HG02840 (cell line): ENCODE data around the gene TMED4.

ENCODE experiments used
- ATAC-seq: cut with Tn5 transposase; IDR thresholded peaks from one replicate; pipeline ENCODE4 v1.9.1; 2021; ENCODE audit warnings: mild to moderate bottlenecking, moderate library complexity, moderate number of reproducible peaks; ENCODE audit not compliant: unreplicated experiment, low FRiP score

TMED4 gene

DNA sequence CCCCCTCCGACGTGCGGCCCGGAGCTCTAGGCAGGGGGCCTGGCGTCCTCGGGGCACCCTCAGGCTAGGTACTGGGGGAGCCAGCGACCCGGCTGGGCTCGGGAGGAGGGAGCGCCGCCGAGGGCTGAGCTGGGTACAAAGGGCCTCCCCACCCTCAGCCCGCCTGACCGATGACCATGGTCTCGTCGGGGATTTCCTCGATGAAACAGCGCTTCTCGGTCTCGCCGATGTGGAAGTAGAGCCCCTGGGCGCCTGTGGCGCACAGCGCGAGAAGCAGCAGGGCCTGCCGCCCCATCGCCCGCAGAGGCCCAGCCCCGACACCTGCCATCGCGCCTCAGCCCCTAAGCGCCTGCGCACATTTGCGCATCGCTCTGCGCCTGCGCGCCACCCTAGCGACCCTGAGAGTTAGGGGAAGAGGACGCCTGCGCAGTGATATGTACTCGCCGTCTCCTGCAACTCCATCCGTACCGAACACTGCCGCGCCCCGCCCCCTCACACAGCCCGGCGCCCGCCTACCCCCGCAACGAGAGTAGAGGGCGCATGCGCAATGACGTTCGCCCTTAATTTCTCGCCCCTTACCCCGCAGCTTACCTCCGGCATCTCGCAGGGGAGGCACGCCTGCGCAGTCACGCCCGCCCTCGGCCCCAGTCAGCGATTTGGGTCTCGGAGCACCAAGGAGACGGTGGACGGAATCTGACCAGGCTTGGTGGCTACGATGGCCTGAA lies at the start of gene TMED4:
Gene TMED4, minus strand, starts transcription at position 353 of the 725 bp plus-strand sequence. Its CDS starts 25 bp downstream, at position 328.
- ATAC-seq: peak; percentile 87

DNA sequence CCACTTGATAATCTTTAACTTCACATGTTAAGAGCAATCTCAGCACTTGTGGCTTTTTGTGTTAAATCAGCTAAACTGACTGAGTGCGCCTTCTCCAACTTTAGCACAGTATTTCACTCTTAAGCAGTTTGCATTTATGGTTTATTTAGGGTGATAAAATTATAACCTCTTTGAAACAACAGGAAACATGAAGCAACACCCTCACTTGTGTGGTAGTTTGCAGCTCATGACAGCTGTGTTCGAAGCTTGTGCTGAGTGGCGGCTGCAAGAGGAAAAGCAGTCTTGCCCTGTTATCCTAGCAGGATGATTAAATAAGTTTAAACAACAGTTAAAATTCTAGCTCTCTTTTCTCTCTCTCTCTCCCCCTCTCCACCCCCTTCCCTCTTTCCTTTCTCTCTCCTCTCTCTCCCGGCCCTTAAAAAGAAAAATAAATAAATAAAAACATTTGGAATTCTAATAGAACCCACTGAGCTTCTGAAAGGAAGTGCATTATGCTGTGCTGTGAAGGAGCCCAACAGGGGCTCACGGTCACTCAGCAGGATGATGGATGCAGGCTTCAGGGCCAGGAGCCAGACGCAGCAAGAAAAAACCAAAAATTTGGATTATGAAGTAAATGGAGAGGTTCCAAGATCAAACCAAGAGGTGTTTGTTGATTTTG lies 49.6 kb upstream of the TMED4 start:
- no peak for ATAC-seq

DNA sequence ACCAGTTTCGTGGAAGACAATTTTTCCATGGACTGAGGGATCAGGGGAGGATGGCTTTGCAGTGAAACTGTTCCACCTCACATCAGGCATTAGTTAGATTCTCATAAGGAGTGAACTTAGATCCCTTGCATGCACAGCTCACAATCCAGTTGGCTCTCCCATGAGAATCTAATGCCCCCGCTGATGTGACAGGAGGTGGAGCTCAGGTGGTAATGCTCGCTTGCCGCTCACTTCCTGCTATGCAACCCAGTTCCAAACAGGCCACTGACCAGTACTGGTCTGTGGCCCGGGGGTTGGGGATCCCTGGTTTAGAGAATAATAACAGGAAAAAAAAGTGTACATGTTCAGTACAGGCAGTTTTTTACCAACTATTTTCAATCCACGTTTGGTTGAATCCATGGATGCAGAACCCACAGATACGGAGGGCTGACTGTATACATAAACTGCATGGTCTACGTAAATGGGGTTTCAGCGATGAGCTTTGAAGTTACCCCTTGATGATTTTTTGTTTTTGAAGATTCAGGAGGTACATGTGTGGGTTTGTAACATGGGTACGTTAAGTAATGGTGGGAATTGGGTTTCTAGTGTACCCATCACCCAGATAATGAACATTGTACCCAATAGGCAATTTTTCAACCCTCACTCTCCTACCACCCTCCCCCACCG lies 48.9 kb upstream of the TMED4 start:
- ATAC-seq: no peak

DNA sequence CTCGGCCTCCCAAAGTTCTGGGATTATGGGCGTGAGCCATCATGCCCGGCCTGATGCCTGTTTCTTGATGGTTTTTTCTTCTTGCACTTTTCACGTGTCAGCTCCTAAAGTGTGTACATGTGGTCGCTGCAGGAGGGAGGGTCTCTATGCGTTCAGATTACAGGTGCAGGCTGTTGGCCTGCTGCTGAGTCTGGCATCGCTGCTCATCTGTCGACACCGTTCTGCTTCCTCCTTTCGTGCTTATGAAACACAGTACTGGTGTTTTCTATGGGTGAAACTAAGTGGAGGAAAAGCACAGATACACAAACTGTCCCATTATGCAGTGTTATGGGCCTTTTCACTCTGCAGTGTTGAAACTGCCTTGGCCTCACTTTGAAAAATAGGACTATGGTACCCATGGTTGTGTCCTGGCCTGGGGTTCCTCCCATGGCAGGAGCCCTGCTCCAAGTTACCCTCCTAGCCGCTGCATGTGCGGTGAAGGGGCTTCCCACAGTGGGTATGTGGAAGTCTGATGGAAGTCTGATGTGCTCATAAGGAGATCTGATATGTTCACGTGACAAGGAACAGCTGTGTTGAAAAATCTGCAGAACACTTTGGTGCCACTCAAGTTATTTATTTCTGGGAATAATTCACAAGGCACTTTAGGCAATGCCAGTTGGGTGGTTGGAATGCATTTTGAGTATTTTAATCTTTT lies 47.9 kb upstream of the TMED4 start:
- ATAC-seq: no peak

DNA sequence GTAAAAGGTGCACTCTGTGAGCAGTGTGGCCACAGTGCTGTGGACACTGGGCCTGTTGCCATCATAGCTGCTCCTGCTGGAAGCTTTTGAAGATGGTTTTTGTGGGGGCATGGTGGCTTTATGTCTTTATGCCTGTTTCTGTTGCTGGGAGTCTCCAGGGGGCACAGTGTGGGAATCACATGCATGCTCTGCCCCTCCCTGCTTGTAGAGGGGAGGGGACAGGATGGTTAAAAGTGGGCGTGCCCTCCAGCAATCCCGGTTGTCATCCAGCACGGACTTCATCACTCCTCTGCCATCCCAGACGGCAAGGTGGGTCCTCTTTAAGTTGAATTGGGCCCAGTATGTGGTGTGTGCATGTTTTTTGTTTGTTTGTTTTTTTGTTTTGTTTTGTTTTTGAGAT lies 44.6 kb upstream of the TMED4 start:
- no peak for ATAC-seq

DNA sequence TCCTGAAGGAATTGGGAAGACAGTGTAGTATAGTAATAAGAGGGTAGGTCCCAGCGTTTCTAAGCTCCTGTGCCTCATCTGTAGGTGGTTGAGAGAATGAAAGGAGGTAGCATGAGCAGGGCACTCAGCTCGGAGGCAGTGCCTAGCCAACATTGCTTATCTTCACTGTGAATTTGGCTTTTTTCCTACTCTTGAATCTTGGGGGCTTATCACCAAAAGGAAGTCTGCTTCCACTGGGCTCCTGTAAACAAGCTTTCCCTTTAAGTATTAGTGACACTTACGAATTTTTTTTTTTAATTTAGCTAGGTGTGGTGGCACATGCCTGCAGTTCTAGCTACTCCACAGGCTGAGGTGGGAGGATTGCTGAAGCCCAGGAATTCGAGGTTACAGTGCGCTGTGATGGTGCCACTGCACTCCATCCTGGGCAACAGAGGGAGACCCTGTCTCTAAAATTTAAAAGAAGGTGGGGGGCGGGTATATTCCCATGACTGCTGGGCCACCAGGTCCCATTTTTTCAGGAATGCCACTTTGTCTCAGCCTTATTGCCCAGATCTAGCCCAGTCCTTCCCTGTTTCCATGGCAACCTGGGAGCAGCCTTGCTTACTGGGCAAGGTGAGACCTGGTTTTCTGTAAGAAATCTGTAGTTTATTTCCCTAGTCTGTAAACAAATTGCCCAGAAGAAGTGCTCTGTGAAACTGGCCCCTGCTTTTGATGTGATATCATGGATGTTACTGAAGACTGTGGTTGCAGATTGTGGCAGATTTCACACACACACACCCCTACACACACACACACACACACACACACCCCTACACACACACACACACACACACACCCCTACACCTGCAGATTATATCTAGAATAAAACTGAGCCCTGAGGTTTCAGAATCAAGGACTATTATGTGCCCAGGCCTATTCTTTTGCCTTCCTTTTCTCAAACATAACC lies 43.8 kb upstream of the TMED4 start:
- no peak for ATAC-seq

DNA sequence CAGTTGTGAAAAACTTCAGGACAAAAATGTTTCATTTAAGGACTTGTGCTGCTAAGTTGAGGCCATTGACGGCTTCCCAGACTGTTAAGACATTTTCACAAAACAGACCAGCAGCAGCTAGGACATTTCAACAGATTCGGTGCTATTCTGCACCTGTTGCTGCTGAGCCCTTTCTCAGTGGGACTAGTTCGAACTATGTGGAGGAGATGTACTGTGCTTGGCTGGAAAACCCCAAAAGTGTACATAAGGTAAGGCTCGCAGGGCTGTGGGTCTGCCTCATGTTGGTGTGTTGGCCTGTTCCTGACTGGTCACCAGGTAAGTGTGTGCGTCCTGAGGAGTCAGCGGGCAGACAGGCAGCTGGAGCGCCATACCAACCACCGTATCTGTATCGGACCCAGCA lies 42.3 kb upstream of the TMED4 start:
- no peak for ATAC-seq

DNA sequence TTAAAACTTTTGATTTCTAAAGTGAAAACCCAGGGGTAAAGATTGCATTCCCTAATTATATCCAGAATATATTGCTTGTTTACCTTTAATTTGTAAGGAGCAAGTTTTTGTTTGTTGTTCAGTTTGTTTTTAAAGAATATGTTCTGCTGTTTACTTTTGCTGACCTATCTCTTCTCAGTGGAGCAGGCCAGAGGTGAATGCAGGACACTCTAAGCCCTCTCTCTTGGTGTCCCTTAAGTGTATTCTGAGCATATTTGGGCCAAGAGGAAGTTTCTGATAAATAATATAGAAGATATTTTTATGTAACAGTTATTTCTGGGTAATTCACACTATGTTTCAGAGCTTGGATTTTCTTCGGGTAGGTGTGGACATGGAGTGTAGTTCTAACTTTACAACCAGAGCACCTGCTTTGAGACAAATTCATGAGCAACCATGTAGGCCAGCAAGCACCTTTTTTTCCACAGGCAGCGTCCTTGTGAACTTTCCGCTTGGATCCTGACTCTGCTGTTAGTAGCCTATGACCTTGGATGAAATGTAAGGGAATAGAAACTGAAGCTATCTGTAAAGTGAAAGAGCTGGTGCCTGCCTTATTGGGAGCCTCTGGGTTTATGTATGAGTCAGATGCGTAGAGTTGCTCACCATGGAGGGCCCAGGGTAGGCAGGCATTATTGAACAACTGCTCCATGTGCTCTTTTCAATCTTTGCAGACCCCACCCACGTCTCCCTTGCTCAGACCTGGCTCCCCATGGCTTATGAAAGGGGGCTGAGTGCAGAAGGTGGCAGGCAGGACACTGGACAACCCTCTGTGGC lies 40.5 kb upstream of the TMED4 start:
- peak; percentile 52 for ATAC-seq

DNA sequence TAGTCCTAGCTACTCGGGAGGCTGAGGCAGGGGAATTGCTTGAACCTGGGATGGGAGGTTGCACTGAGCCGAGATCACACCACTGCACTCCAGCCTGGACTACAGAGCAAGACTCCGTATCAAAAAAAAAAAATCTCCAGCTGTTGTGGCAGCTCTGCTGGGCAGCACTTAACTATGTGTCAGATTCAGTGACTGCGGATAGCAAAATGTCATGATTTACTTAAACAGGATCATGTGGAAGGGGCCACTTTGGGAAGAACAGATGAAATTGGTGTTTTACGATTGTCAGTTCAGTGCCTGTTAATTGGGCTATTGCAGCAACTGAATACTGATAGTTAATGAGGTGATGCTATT lies 39.7 kb upstream of the TMED4 start:
- no peak for ATAC-seq

DNA sequence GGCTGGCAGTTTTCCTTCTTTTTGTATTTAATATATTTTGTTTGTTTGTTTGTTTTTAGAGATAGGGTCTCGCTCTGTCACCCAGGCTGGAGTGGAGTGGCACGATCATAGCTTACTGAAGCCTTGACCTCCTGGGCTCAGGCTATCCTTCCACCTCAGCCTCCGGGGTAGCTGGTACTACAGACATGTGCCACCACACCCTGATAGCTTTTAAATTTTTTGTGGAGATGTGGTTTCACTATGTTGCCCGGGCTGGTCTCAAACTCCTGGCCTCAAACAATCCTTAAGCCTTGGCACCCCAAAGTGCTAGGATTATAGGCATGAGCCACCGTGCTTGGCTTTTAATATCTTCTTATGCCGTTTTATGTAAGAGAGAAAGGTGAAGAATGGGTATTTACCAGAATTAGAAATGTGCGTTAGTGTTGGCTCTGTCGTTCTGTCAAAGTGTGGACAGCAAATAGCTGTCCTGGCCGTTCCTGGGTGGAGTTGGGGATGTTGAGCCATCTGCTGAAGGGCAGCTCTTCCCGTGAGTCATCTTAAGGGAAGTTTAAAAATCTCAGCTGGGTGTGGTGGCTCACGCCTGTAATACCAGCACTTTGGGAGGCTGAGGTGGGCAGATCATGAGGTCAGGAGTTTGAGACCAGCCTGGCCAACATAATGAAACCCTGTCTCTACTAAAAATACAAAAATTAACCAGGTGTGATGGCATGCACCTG lies 39.2 kb upstream of the TMED4 start:
- ATAC-seq: no peak

DNA sequence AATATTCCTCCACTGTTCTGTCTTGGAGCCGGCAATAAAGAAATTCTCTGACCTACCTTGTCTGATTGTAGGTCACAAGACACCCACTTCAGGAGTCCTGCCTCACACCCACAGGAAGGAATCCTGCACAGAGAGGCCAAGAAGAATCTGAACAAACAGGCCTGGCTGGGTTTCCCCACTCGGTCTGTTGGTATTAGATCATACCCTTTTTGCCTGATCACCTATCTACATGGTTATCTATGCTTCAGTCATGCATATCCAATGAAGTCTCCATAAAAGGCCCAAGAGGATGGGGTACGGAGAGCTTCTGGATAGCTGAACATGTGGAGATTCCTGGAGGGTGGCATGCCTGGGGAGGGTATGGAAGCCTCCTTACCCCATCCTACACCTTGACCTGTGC lies 36.7 kb upstream of the TMED4 start:
- no peak for ATAC-seq

DNA sequence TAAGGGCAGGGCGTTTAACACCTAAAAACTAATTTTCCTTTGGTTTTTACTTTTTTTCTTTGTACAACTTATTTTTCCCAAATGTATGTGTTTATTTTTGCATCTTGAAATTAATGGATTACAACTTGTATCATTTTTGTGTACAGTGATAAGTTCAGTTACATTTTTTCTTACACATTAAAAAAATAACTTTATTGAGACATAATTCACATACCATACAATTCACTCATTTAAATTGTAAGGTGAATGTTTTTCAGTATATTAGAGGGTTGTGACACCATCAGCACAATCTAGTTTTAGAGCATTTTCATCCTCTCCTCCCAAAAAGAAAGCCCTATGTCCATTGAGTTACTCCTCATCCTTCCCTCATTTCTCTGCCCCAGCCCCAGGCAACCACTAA lies 36.0 kb upstream of the TMED4 start:
- no peak for ATAC-seq

DNA sequence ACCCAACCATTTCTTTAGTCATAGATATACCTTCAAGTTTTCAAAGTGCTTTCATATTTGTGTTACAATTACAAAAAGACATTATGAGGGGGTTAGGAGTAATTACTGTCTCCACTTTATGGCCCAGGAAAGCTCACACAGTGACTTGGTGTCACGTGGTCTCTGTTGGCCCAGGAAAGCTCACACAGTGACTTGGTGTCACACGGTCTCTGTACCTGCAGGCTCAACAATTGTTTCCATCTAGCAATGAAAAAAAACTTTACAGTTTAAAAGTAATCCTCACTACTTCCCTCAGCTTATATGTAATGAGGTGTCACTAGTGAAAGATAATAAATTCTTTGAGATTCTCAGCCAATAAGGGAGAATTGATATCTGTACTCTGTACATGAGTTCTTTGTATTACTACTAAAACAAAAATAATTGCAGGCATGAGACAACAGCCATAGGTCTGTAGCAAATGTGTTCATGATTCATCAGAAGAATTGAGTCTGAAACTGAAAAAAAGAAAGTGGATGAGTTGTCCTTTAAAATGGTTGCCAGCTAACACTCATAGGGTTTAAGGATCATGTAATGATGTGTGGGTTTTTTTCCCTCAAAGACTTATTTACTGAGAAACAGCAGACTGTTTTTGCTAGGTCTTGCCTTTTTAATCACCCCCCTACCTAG lies 35.3 kb upstream of the TMED4 start:
- no peak for ATAC-seq

DNA sequence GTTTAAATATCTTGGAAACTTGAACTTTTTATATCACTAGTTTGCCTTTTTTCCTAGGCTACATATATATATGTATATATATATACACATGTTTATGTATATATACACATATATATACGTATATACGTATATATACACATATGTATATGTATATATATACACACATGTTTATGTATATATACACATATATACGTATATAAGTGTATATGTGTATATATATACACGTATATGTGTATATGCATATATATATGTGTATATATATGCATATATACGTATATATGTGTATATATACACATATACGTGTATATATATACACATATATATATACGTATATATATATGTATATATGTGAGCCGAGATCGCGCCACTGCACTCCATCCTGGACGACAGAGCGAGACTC lies 34.5 kb upstream of the TMED4 start:
- ATAC-seq: no peak

DNA sequence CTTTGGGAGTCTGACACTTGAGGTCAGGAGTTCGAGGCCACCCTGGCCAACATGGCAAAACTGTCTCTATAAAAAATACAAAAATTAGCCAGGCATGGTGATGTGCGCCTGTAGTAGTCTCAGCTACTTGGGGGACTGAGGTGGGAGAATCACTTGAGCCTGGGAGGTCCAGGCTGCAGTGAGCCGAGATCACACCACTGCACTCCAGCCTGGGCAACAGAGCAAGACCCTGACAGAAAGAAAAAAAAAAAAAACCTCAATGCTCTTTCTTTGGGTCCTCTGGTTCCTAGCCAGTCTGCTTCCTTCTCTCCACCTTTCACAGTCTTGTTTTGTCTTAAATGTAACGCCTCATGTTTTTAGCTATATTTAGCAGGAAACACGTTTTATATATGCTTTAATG lies 33.8 kb upstream of the TMED4 start:
- no peak for ATAC-seq

DNA sequence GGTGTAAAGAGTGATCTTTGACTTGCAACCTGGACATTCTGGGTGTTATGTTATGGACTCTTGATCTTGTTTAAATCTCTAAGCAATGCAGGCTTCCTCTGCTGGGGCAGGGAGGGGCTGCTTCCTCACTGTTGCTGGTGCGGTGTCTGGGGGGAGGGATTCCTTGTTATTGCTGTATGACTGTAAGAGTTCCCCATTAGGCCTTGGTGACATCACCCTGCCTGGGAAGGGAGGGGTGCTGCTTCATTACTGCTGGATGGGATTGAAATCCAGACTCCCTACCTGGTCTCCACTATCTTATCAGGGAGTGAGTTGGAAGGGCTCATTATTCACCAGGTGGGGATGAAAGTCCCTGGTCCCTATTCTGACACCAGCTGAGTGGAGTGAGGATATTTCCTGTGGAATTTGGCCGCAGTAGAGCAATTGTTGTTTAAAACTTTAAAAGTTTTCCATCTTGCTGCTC lies 33.1 kb upstream of the TMED4 start:
- no peak for ATAC-seq

DNA sequence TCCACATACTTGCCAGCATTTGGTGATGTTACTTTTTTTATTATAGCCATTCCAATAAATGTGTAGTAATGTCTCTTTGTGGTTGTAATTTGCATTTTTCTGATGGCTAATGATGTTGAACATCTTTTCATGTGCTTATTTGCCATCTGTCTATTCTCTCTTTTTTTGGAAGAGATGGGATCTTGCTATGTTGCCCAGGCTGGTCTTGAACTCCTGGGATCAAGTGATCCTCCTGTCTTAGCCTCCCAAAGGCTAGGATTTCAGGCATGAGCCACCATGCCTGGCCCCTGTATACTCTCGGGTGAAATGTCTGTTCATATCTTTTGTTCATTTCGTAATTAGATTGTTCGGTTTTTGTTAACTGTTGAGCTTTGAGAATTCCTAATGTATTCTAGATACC lies 27.8 kb upstream of the TMED4 start:
- ATAC-seq: no peak
